Karpas-422 (cell line): ENCODE measurements around the gene A1BG. TPM values are rescaled to one million over a fixed set of nuclear protein-coding genes. Genes with fewer than 3 reads are reported as not detected.
"Not testable (repeated sequence)": the region's sequence is repeated elsewhere in the genome, so short reads cannot be mapped to it uniquely, and the experiment has no call there.

ENCODE experiments used
- DNase-seq: peaks from one replicate; pipeline ENCODE4 v3.0.0-alpha.2; 2015
- H2AFZ ChIP-seq: fragments of 200-600 bp; sonication (generic); 2 replicates; pipeline ENCODE4 v1.6.1; 2014; ENCODE audit warnings: antibody characterized with exemption, low read length, mixed read lengths
- H3K27ac ChIP-seq: fragments of 200-600 bp; sonication (generic); 2 replicates; pipeline ENCODE4 v1.5.1; 2014; ENCODE audit warnings: mild to moderate bottlenecking, low read length, moderate library complexity
- H3K27me3 ChIP-seq: fragments of 200-600 bp; sonication (generic); 2 replicates; pipeline ENCODE4 v1.6.1; 2014; ENCODE audit warnings: low read length, mixed read lengths
- H3K36me3 ChIP-seq: fragments of 200-600 bp; sonication (generic); 2 replicates; pipeline ENCODE4 v1.6.1; 2014; ENCODE audit warnings: low read length, mixed read lengths; ENCODE audit not compliant: insufficient read depth
- H3K4me1 ChIP-seq: fragments of 200-600 bp; sonication (generic); 2 replicates; pipeline ENCODE4 v1.6.1; 2014; ENCODE audit warnings: mild to moderate bottlenecking, low read length, mixed read lengths
- H3K4me2 ChIP-seq: fragments of 200-600 bp; sonication (generic); 2 replicates; pipeline ENCODE4 v1.6.1; 2014; ENCODE audit warnings: low read length, low read depth, mild to moderate bottlenecking; ENCODE audit not compliant: poor library complexity, severe bottlenecking
- H3K4me3 ChIP-seq: fragments of 200-600 bp; sonication (generic); 2 replicates; pipeline ENCODE4 v1.5.1; 2014; ENCODE audit warnings: mild to moderate bottlenecking, antibody characterized with exemption, low read length, mixed read lengths
- H3K79me2 ChIP-seq: fragments of 200-600 bp; sonication (generic); 2 replicates; pipeline ENCODE4 v1.6.1; 2014; ENCODE audit warnings: mild to moderate bottlenecking, low read length, mixed read lengths
- H3K9ac ChIP-seq: fragments of 200-600 bp; sonication (generic); 2 replicates; pipeline ENCODE4 v1.6.0; 2014; ENCODE audit warnings: low read length
- H3K9me2 ChIP-seq: fragments of 200-600 bp; sonication (generic), shearing (Covaris generic); replicated peaks from 2 replicates; pipeline ENCODE4 v1.6.0; 2014; ENCODE audit warnings: mild to moderate bottlenecking, low read length, moderate library complexity; ENCODE audit not compliant: insufficient read depth
- H3K9me3 ChIP-seq: fragments of 300-700, 200-600 bp; sonication (generic); 2 replicates; pipeline ENCODE4 v1.6.1; 2014; ENCODE audit warnings: low read length, mixed read lengths
- H4K20me1 ChIP-seq: fragments of 200-600 bp; sonication (generic); 2 replicates; pipeline ENCODE4 v1.6.1; 2014; ENCODE audit warnings: mild to moderate bottlenecking, antibody characterized with exemption, low read length, low read depth; ENCODE audit not compliant: insufficient read depth
- total RNA-seq: library from RNA; depleted of rRNA; stranded (reverse); fragments of >200 nt; shearing (Covaris generic); gene quantifications from 2 replicates; pipeline ENCODE4 v1.2.3, GENCODE V29; 2014; ENCODE audit warnings: low replicate concordance

The A1BG gene
- total RNA-seq, 1 experiment from 2014 or later: 52.9 TPM

DNA sequence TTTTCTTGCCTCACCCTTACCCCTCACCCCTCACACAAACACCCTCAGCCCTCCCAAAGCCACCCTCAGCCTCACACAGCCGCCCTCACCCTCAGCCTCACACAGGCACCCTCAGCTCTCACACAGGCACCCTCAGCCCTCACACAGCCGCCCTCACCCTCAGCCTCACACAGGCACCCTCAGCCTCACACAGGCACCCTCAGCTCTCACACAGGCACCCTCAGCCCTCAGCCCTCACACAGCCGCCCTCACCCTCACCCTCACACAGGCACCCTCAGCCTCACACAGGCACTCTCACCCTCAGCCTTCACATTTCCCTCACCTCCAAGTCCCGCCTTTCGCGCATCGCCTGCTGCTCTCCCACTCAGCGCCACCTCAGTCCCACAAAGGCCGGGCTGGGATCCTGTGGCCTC, 26.8 kb downstream of the A1BG start:
- DNase-seq: no peak
- peak overlapping the region; percentile 76 for H3K4me2 ChIP-seq
- H3K27me3 ChIP-seq: no peaks in the 10 kb centered on the region
- peaks cover 25% of the 10 kb centered on the region for H3K4me1 ChIP-seq
- H3K4me3 ChIP-seq: peak overlapping the region; percentile 82
- peak overlapping the region; percentile 55; the same call in 1 of the 2 replicates for H2AFZ ChIP-seq
- no peaks in the 10 kb centered on the region for H3K36me3 ChIP-seq
- peaks cover 85% of the 10 kb centered on the region for H3K79me2 ChIP-seq
- no peaks in the 10 kb centered on the region for H3K9me2 ChIP-seq
- no peak overlapping the region for H3K27ac ChIP-seq
- no peaks in the 10 kb centered on the region for H4K20me1 ChIP-seq
- peak overlapping the region; percentile 81 for H3K9ac ChIP-seq
- no peaks in the 10 kb centered on the region for H3K9me3 ChIP-seq

- H2AFZ ChIP-seq: no peak overlapping the region
- H3K36me3 ChIP-seq: no peaks in the 10 kb centered on the region
- H3K4me1 ChIP-seq: peaks cover 25% of the 10 kb centered on the region
- no peaks in the 10 kb centered on the region for H3K9me3 ChIP-seq
- H3K9ac ChIP-seq: peak overlapping the region; percentile 81
- peak overlapping the region; percentile 82 for H3K4me3 ChIP-seq
- H4K20me1 ChIP-seq: no peaks in the 10 kb centered on the region
- no peaks in the 10 kb centered on the region for H3K9me2 ChIP-seq
- H3K27me3 ChIP-seq: no peaks in the 10 kb centered on the region
- H3K27ac ChIP-seq: no peak overlapping the region
- peak overlapping the region; percentile 76 for H3K4me2 ChIP-seq
- DNase-seq: no peak
- peaks cover 80% of the 10 kb centered on the region for H3K79me2 ChIP-seq
Measured at GRCh38 chr19:58325311-58326022, 27.8 kb downstream of the A1BG start.

- no peak overlapping the region for H3K4me2 ChIP-seq
- DNase-seq: no peak
- no peak overlapping the region for H3K9ac ChIP-seq
- no peaks in the 10 kb centered on the region for H3K27me3 ChIP-seq
- H3K27ac ChIP-seq: no peak overlapping the region
- H3K4me3 ChIP-seq: no peak overlapping the region
- peaks cover 11% of the 10 kb centered on the region for H3K36me3 ChIP-seq
- no peaks in the 10 kb centered on the region for H4K20me1 ChIP-seq
- no peaks in the 10 kb centered on the region for H3K4me1 ChIP-seq
- no peaks in the 10 kb centered on the region for H3K9me3 ChIP-seq
- no peak overlapping the region for H2AFZ ChIP-seq
- H3K79me2 ChIP-seq: peaks cover 24% of the 10 kb centered on the region
- no peaks in the 10 kb centered on the region for H3K9me2 ChIP-seq
Measured at GRCh38 chr19:58319241-58319640, 34.1 kb downstream of the A1BG start.

GRCh38 chr19:58318297-58318696, 35.0 kb downstream of the A1BG start:
- Histone ChIP-seq H3K4me3 (no peak overlapping the region), H3K9me3 (no peaks in the 10 kb centered on the region), H3K9me2 (no peaks in the 10 kb centered on the region), H3K27me3 (no peaks in the 10 kb centered on the region), H3K9ac (no peak overlapping the region), H4K20me1 (no peaks in the 10 kb centered on the region), H3K4me1 (no peaks in the 10 kb centered on the region), H3K79me2 (peaks cover 19% of the 10 kb centered on the region), H3K36me3 (peaks cover 21% of the 10 kb centered on the region), H3K27ac (no peak overlapping the region), H2AFZ (no peak overlapping the region), H3K4me2 (no peak overlapping the region)
- DNase-seq: no peak

GRCh38 chr19:58317476-58318072, 35.7 kb downstream of the A1BG start:
- Histone ChIP-seq H4K20me1 (no peaks in the 10 kb centered on the region), H3K9me2 (no peaks in the 10 kb centered on the region), H2AFZ (no peak overlapping the region), H3K36me3 (peaks cover 28% of the 10 kb centered on the region), H3K4me1 (no peaks in the 10 kb centered on the region), H3K79me2 (peaks cover 16% of the 10 kb centered on the region), H3K27ac (no peak overlapping the region), H3K9me3 (no peaks in the 10 kb centered on the region), H3K9ac (no peak overlapping the region), H3K4me2 (no peak overlapping the region), H3K27me3 (no peaks in the 10 kb centered on the region), H3K4me3 (no peak overlapping the region)
- peak; percentile 79 for DNase-seq

GRCh38 chr19:58315580-58315979, 37.7 kb downstream of the A1BG start:
- H3K4me2 ChIP-seq: no peak overlapping the region
- no peaks in the 10 kb centered on the region for H3K27me3 ChIP-seq
- H3K79me2 ChIP-seq: peaks cover 16% of the 10 kb centered on the region
- H3K9me2 ChIP-seq: no peaks in the 10 kb centered on the region
- no peak overlapping the region for H2AFZ ChIP-seq
- no peak overlapping the region for H3K9ac ChIP-seq
- DNase-seq: no peak
- peaks cover 44% of the 10 kb centered on the region for H3K36me3 ChIP-seq
- no peak overlapping the region for H3K27ac ChIP-seq
- no peaks in the 10 kb centered on the region for H3K4me1 ChIP-seq
- H3K9me3 ChIP-seq: peaks cover 6% of the 10 kb centered on the region; the same call in 1 of the 2 replicates
- H3K4me3 ChIP-seq: no peak overlapping the region
- H4K20me1 ChIP-seq: no peaks in the 10 kb centered on the region

DNA sequence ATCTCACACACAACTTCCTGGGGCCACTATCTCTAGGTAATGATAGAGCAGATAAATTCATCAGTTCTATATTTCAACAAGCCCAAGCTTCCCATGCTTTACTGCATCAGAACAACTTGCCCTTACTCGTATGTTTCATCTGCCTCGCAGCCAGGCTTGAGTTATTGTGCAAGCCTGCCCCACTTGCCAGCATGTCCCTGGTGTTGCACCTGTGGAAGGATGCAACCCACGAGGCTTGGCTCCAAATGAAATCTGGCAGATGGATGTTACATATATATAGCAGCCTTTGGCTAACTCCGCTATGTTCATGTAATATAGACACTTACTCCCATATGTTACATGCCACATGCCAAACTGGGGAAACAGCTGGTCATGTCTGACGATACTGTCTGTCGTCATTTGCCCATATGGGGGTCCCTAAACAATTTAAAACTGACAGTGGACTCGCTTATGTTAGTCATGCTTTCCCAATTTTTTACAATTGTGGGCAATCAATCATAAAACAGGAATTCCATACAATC, 41.9 kb downstream of the A1BG start:
- peaks cover 49% of the 10 kb centered on the region for H3K79me2 ChIP-seq
- H3K27me3 ChIP-seq: no peaks in the 10 kb centered on the region
- H3K4me2 ChIP-seq: no peak overlapping the region
- no peak overlapping the region for H2AFZ ChIP-seq
- H3K9ac ChIP-seq: no peak overlapping the region
- peaks cover 26% of the 10 kb centered on the region for H3K9me3 ChIP-seq
- H4K20me1 ChIP-seq: no peaks in the 10 kb centered on the region
- H3K4me3 ChIP-seq: no peak overlapping the region
- no peaks in the 10 kb centered on the region for H3K9me2 ChIP-seq
- DNase-seq: no peak
- H3K36me3 ChIP-seq: peaks cover 82% of the 10 kb centered on the region
- peaks cover 2% of the 10 kb centered on the region for H3K4me1 ChIP-seq
- no peak overlapping the region for H3K27ac ChIP-seq

DNA sequence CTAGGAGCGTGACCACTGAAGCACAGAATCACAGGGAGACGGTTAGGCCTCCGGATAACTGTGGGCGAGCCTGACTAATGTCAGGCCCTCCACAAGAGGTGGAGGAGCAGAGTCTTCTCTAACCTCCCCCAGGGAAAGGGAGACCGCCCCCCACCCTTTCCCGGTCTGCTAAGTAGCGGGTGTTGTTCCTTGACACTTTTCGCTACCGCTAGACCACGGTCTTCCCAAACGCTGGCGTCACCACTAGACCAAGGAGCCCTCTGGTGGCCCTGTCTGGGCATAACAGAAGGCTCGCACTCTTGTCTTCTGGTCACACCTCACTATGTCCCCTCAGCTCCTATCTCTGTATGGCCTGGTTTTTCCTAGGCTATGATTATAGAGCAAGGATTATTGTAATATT, 42.6 kb downstream of the A1BG start:
- H2AFZ ChIP-seq, H3K27ac ChIP-seq, H3K4me1 ChIP-seq, H4K20me1 ChIP-seq, H3K27me3 ChIP-seq, H3K4me2 ChIP-seq, H3K9me2 ChIP-seq, DNase-seq, H3K9ac ChIP-seq, H3K4me3 ChIP-seq: not testable (repeated sequence)
- Histone ChIP-seq H3K36me3 (peaks cover 87% of the 10 kb centered on the region), H3K79me2 (peaks cover 56% of the 10 kb centered on the region), H3K9me3 (peaks cover 28% of the 10 kb centered on the region)
